ENCODE data around the gene RAPGEF2.

GRCh38 chr4:159283696-159284095, 180.8 kb downstream of the RAPGEF2 start:
- TF ChIP-seq CTCF (IDR thresholded peaks at IDR 0.05) = no peak
- no peak for TF ChIP-seq POLR2A (IDR thresholded peaks at IDR 0.05)

All from testis (tissue), 2 donors.